ENCODE results near the gene VSNL1. TPM values are rescaled to one million over a fixed set of nuclear protein-coding genes. Genes with fewer than 3 reads are reported as not detected.

Gene VSNL1
- total RNA-seq, 1 donor from 2014 or later, result 2.1 TPM

GRCh38 chr2:17620280-17620679 lies 79.8 kb downstream of the VSNL1 start:
- Histone ChIP-seq H3K4me1 (ENCODE audit: control insufficient read depth in 3 of 3, insufficient read depth in 3 of 3, low read length in 3 of 3) (no peaks in the 10 kb centered on the region), H3K36me3 (ENCODE audit: control insufficient read depth in 3 of 3, insufficient read depth in 3 of 3, low read length in 3 of 3) (no peaks in the 10 kb centered on the region), H3K4me3 (ENCODE audit: low read length in 3 of 3) (no peak overlapping the region), H3K27ac (ENCODE audit: low read depth, low read length) (no peak overlapping the region), H3K9me3 (ENCODE audit: control insufficient read depth in 3 of 3, low read length in 3 of 3) (no peaks in the 10 kb centered on the region), H3K9ac (ENCODE audit: low read depth in 1 of 3, low read length in 3 of 3) (no peak overlapping the region), H3K27me3 (ENCODE audit: control insufficient read depth in 3 of 3, insufficient read depth in 3 of 3, low read length in 3 of 3) (peaks cover 0 to 2% (median 0%) of the 10 kb centered on the region in 3 donors)

GRCh38 chr2:17620841-17621240 lies 80.3 kb downstream of the VSNL1 start:
- H3K27ac ChIP-seq (ENCODE audit: low read depth, low read length), result no peak overlapping the region
- H3K27me3 ChIP-seq (ENCODE audit: control insufficient read depth in 3 of 3, insufficient read depth in 3 of 3, low read length in 3 of 3), result peaks cover 0 to 2% (median 0%) of the 10 kb centered on the region in 3 donors
- no peaks in the 10 kb centered on the region for H3K36me3 ChIP-seq (ENCODE audit: control insufficient read depth in 3 of 3, insufficient read depth in 3 of 3, low read length in 3 of 3)
- H3K4me1 ChIP-seq (ENCODE audit: control insufficient read depth in 3 of 3, insufficient read depth in 3 of 3, low read length in 3 of 3), result no peaks in the 10 kb centered on the region
- H3K4me3 ChIP-seq (ENCODE audit: low read length in 3 of 3), result no peak overlapping the region
- H3K9me3 ChIP-seq (ENCODE audit: control insufficient read depth in 3 of 3, low read length in 3 of 3), result no peaks in the 10 kb centered on the region
- no peak overlapping the region for H3K9ac ChIP-seq (ENCODE audit: low read depth in 1 of 3, low read length in 3 of 3)

- H3K4me1 ChIP-seq (ENCODE audit: control insufficient read depth in 3 of 3, insufficient read depth in 3 of 3, low read length in 3 of 3), result no peaks in the 10 kb centered on the region
- H3K9me3 ChIP-seq (ENCODE audit: control insufficient read depth in 3 of 3, low read length in 3 of 3), result no peaks in the 10 kb centered on the region
- peaks cover 0 to 2% (median 0%) of the 10 kb centered on the region in 3 donors for H3K27me3 ChIP-seq (ENCODE audit: control insufficient read depth in 3 of 3, insufficient read depth in 3 of 3, low read length in 3 of 3)
- no peak overlapping the region for H3K4me3 ChIP-seq (ENCODE audit: low read length in 3 of 3)
- no peaks in the 10 kb centered on the region for H3K36me3 ChIP-seq (ENCODE audit: control insufficient read depth in 3 of 3, insufficient read depth in 3 of 3, low read length in 3 of 3)
- H3K27ac ChIP-seq (ENCODE audit: low read depth, low read length), result no peak overlapping the region
- H3K9ac ChIP-seq (ENCODE audit: low read depth in 1 of 3, low read length in 3 of 3), result no peak overlapping the region
These were observed 81.3 kb downstream of the VSNL1 start for GRCh38 chr2:17621781-17622180.

GRCh38 chr2:17625446-17625845 lies 85.0 kb downstream of the VSNL1 start:
- Histone ChIP-seq H3K27ac (ENCODE audit: low read depth, low read length) (no peak overlapping the region), H3K9ac (ENCODE audit: low read depth in 1 of 3, low read length in 3 of 3) (no peak overlapping the region), H3K36me3 (ENCODE audit: control insufficient read depth in 3 of 3, insufficient read depth in 3 of 3, low read length in 3 of 3) (no peaks in the 10 kb centered on the region), H3K4me1 (ENCODE audit: control insufficient read depth in 3 of 3, insufficient read depth in 3 of 3, low read length in 3 of 3) (no peaks in the 10 kb centered on the region), H3K4me3 (ENCODE audit: low read length in 3 of 3) (no peak overlapping the region), H3K9me3 (ENCODE audit: control insufficient read depth in 3 of 3, low read length in 3 of 3) (peaks cover 0 to 7% (median 6%) of the 10 kb centered on the region in 3 donors), H3K27me3 (ENCODE audit: control insufficient read depth in 3 of 3, insufficient read depth in 3 of 3, low read length in 3 of 3) (peaks cover 0 to 2% (median 0%) of the 10 kb centered on the region in 3 donors)

GRCh38 chr2:17626986-17627385 lies 86.5 kb downstream of the VSNL1 start:
- no peaks in the 10 kb centered on the region for H3K36me3 ChIP-seq (ENCODE audit: control insufficient read depth in 3 of 3, insufficient read depth in 3 of 3, low read length in 3 of 3)
- no peaks in the 10 kb centered on the region for H3K4me1 ChIP-seq (ENCODE audit: control insufficient read depth in 3 of 3, insufficient read depth in 3 of 3, low read length in 3 of 3)
- H3K9ac ChIP-seq (ENCODE audit: low read depth in 1 of 3, low read length in 3 of 3), result no peak overlapping the region
- H3K4me3 ChIP-seq (ENCODE audit: low read length in 3 of 3), result no peak overlapping the region
- no peak overlapping the region for H3K27ac ChIP-seq (ENCODE audit: low read depth, low read length)
- H3K9me3 ChIP-seq (ENCODE audit: control insufficient read depth in 3 of 3, low read length in 3 of 3), result peaks cover 0 to 7% (median 6%) of the 10 kb centered on the region in 3 donors
- H3K27me3 ChIP-seq (ENCODE audit: control insufficient read depth in 3 of 3, insufficient read depth in 3 of 3, low read length in 3 of 3), result no peaks in the 10 kb centered on the region

- no peaks in the 10 kb centered on the region for H3K4me1 ChIP-seq (ENCODE audit: control insufficient read depth in 3 of 3, insufficient read depth in 3 of 3, low read length in 3 of 3)
- no peak overlapping the region for H3K27ac ChIP-seq (ENCODE audit: low read depth, low read length)
- no peaks in the 10 kb centered on the region for H3K36me3 ChIP-seq (ENCODE audit: control insufficient read depth in 3 of 3, insufficient read depth in 3 of 3, low read length in 3 of 3)
- no peak overlapping the region for H3K4me3 ChIP-seq (ENCODE audit: low read length in 3 of 3)
- H3K9ac ChIP-seq (ENCODE audit: low read depth in 1 of 3, low read length in 3 of 3), result no peak overlapping the region
- H3K9me3 ChIP-seq (ENCODE audit: control insufficient read depth in 3 of 3, low read length in 3 of 3), result peaks cover 0 to 7% (median 6%) of the 10 kb centered on the region in 3 donors
- no peaks in the 10 kb centered on the region for H3K27me3 ChIP-seq (ENCODE audit: control insufficient read depth in 3 of 3, insufficient read depth in 3 of 3, low read length in 3 of 3)
These were observed 86.9 kb downstream of the VSNL1 start for GRCh38 chr2:17627434-17627833.

- Histone ChIP-seq H3K36me3 (ENCODE audit: control insufficient read depth in 3 of 3, insufficient read depth in 3 of 3, low read length in 3 of 3) (no peaks in the 10 kb centered on the region), H3K27me3 (ENCODE audit: control insufficient read depth in 3 of 3, insufficient read depth in 3 of 3, low read length in 3 of 3) (no peaks in the 10 kb centered on the region), H3K4me1 (ENCODE audit: control insufficient read depth in 3 of 3, insufficient read depth in 3 of 3, low read length in 3 of 3) (no peaks in the 10 kb centered on the region), H3K9ac (ENCODE audit: low read depth in 1 of 3, low read length in 3 of 3) (no peak overlapping the region), H3K9me3 (ENCODE audit: control insufficient read depth in 3 of 3, low read length in 3 of 3) (peaks cover 0 to 7% (median 6%) of the 10 kb centered on the region in 3 donors), H3K4me3 (ENCODE audit: low read length in 3 of 3) (no peak overlapping the region), H3K27ac (ENCODE audit: low read depth, low read length) (no peak overlapping the region)
These were observed 88.1 kb downstream of the VSNL1 start for GRCh38 chr2:17628349-17629261.

GRCh38 chr2:17630089-17630488 lies 89.6 kb downstream of the VSNL1 start:
- Histone ChIP-seq H3K27me3 (ENCODE audit: control insufficient read depth in 3 of 3, insufficient read depth in 3 of 3, low read length in 3 of 3) (no peaks in the 10 kb centered on the region), H3K4me3 (ENCODE audit: low read length in 3 of 3) (no peak overlapping the region), H3K27ac (ENCODE audit: low read depth, low read length) (no peak overlapping the region)

GRCh38 chr2:17634997-17635396 lies 94.5 kb downstream of the VSNL1 start:
- no peak overlapping the region for H3K4me3 ChIP-seq (ENCODE audit: low read length in 3 of 3)
- peaks cover 0 to 2% (median 2%) of the 10 kb centered on the region in 3 donors for H3K9me3 ChIP-seq (ENCODE audit: control insufficient read depth in 3 of 3, low read length in 3 of 3)
- H3K36me3 ChIP-seq (ENCODE audit: control insufficient read depth in 3 of 3, insufficient read depth in 3 of 3, low read length in 3 of 3), result no peaks in the 10 kb centered on the region
- no peak overlapping the region for H3K27ac ChIP-seq (ENCODE audit: low read depth, low read length)
- no peaks in the 10 kb centered on the region for H3K4me1 ChIP-seq (ENCODE audit: control insufficient read depth in 3 of 3, insufficient read depth in 3 of 3, low read length in 3 of 3)
- H3K9ac ChIP-seq (ENCODE audit: low read depth in 1 of 3, low read length in 3 of 3), result no peak overlapping the region
- no peaks in the 10 kb centered on the region for H3K27me3 ChIP-seq (ENCODE audit: control insufficient read depth in 3 of 3, insufficient read depth in 3 of 3, low read length in 3 of 3)

More at GRCh38 chr2:17630089-17630488, 89.6 kb downstream of the VSNL1 start:
- Histone ChIP-seq H3K4me1 (ENCODE audit: control insufficient read depth in 3 of 3, insufficient read depth in 3 of 3, low read length in 3 of 3) (no peaks in the 10 kb centered on the region), H3K9ac (ENCODE audit: low read depth in 1 of 3, low read length in 3 of 3) (no peak overlapping the region), H3K9me3 (ENCODE audit: control insufficient read depth in 3 of 3, low read length in 3 of 3) (peaks cover 0 to 7% (median 6%) of the 10 kb centered on the region in 3 donors), H3K36me3 (ENCODE audit: control insufficient read depth in 3 of 3, insufficient read depth in 3 of 3, low read length in 3 of 3) (no peaks in the 10 kb centered on the region)

- no peaks in the 10 kb centered on the region for H3K9me3 ChIP-seq (ENCODE audit: control insufficient read depth in 3 of 3, low read length in 3 of 3)
- H3K27me3 ChIP-seq (ENCODE audit: control insufficient read depth in 3 of 3, insufficient read depth in 3 of 3, low read length in 3 of 3), result no peaks in the 10 kb centered on the region
- H3K4me1 ChIP-seq (ENCODE audit: control insufficient read depth in 3 of 3, insufficient read depth in 3 of 3, low read length in 3 of 3), result no peaks in the 10 kb centered on the region
- H3K36me3 ChIP-seq (ENCODE audit: control insufficient read depth in 3 of 3, insufficient read depth in 3 of 3, low read length in 3 of 3), result no peaks in the 10 kb centered on the region
- H3K9ac ChIP-seq (ENCODE audit: low read depth in 1 of 3, low read length in 3 of 3), result no peak overlapping the region
- no peak overlapping the region for H3K27ac ChIP-seq (ENCODE audit: low read depth, low read length)
- H3K4me3 ChIP-seq (ENCODE audit: low read length in 3 of 3), result no peak overlapping the region
These were observed 95.8 kb downstream of the VSNL1 start for GRCh38 chr2:17636257-17636656.

All from skeletal muscle tissue (tissue), 4 donors.